ENCODE data around the gene SRBD1.
A peak's percentile ranks its signal among the peaks of the same experiment; 100 is the strongest.

Gene SRBD1

DNA sequence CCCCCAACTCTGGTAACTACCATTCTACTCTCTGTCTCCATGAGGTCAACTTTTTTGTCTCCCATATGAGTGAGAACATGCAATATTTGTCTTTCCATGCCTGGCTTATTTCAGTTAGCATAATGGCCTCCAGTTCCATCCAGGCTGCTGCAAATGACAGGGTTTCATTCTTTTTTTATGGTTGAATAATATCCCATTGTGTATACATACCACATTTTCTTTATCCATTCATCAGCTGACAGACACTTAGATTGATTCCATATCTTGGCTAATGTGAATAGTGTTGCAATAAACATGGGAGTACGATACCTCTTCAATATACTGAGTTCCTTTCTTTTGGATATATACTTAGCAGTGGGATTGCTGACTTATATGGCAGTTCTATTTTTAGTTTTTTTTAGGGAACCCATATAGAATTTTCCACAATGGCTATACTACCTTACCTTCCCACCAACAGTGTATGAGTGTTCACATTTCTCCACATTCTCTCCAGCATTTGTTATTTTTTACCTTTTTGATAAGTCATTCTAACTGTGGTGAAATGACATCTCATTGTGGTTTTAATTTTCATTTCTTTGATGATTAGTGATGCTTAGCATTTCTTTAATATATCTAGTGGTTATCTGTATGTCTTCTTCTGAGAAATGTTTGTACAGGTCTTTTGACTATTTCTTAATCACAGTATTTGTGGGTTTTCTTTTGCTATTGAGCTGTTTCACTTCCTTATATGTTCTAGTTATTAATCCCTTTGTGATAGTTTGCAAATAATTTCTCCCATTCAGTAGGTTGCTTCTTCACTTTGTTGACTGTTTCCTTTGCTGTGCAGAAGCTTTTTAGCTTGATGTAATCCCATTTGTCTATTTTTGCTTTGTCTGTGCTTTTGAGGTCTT, 112.2 kb downstream of the SRBD1 start:
- H3K4me3 ChIP-seq (ENCODE audit: low read depth, low read length) = no peak overlapping the region
- no peak for DNase-seq (ENCODE audit: low read depth)
- no peak for TF ChIP-seq CTCF (conservative IDR thresholded peaks at IDR 0.05; ENCODE audit: low read depth, low read length)

DNA sequence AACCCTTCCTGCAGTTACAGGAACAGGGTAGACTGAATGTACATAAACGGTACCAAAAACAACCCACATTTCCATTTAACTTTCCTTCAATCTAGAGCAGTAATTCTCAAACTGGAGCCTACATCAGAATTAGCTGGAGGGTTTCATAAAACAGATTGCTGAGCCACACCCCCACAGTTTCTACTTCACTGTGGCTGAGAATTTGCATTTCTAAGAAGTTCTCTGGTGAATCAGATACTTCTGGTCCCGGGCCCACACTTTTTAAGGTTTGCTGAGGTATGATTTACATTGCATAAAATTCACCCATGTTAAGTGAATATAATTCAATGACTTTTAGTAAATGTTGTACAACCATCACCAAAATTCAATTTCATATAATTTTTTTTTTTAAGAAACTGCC, 113.7 kb downstream of the SRBD1 start:
- TF ChIP-seq CTCF (conservative IDR thresholded peaks at IDR 0.05; ENCODE audit: low read depth, low read length) = no peak
- DNase-seq (ENCODE audit: low read depth) = peak; percentile 9

DNA sequence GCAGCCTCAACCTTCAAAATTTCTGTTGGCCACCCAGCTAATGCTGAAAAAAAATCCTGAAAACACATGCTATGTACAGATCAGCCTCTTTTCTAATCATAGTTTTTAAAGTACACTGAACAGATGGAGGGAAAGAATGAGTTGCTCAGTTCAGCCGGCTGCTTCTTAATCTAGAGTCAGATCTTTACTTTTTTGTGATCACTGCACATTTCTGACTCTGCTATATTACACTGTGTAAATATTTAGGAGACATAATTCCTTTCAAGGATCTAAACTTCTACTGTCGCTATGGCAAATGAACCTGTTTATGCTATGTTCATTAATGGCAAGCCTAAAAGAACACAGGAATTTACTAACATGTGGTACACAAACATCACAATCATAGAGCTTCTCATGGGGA, 114.2 kb downstream of the SRBD1 start:
- no peak for TF ChIP-seq CTCF (conservative IDR thresholded peaks at IDR 0.05; ENCODE audit: low read depth, low read length)
- peak; percentile 4 for DNase-seq (ENCODE audit: low read depth)
- H3K4me3 ChIP-seq (ENCODE audit: low read depth, low read length) = no peak overlapping the region

More for the DNA sequence above, 113.7 kb downstream of the SRBD1 start:
- H3K4me3 ChIP-seq (ENCODE audit: low read depth, low read length) = no peak overlapping the region

GRCh38 chr2:45494978-45495293, 116.1 kb downstream of the SRBD1 start:
- TF ChIP-seq CTCF (conservative IDR thresholded peaks at IDR 0.05; ENCODE audit: low read depth, low read length) = no peak
- no peak for DNase-seq (ENCODE audit: low read depth)
- H3K4me3 ChIP-seq (ENCODE audit: low read depth, low read length) = no peak overlapping the region

DNA sequence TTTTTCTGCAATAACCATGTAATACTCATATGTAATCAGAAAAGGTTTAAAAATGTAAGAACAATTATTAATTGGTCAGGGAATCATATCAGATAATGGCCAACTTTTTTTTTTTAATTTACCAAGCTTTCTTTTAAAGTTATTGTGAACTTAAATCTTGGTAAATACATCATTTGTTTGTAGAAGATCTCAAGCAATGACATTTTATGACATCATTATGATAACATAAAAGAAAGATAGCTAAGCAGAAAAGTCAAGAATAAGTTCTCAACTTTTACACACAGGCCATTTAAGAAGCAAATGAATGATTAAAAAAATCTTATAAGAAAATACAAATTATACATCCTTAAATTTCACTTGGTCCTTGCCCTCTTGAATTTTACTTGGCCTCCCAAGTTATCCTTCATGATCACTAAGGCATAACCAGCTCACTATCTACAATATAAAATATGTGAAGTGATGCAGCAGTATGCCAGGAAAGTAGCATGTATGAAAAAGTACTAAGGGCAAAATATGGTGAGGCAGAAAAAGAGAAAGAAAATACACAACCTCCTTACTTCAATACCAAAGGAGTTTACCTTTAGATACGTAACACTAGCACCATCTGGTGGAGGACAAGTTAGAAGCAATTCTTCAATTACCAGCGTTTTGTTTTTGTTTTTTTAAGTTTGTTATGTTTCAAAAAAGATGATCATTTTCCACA, 116.6 kb downstream of the SRBD1 start:
- TF ChIP-seq CTCF (conservative IDR thresholded peaks at IDR 0.05; ENCODE audit: low read depth, low read length) = peak; percentile 66
- peak; percentile 91 for DNase-seq (ENCODE audit: low read depth)
- H3K4me3 ChIP-seq (ENCODE audit: low read depth, low read length) = no peak overlapping the region

DNA sequence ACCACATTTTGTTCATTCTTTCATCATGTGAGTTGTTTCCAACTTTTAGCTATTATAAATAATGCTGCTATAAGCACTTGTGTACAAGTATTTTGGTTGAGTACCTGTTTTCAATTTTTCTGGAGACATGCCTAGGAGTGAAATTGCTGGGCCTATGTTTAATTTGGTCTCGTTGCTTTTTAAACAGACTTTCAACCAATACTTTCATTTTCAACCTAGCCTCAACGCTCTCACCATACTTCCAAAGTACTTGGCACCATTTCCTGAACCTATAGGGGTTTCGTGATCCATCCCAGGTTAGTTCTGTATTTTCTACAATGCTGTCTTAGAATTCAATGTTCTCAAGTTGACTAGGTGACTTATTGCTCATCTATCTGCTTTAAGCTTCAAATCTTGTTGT, 126.1 kb downstream of the SRBD1 start:
- H3K4me3 ChIP-seq (ENCODE audit: low read depth, low read length) = no peak overlapping the region
- TF ChIP-seq CTCF (conservative IDR thresholded peaks at IDR 0.05; ENCODE audit: low read depth, low read length) = no peak
- DNase-seq (ENCODE audit: low read depth) = no peak
